ENCODE measurements around the gene RSPO1.

The RSPO1 gene

DNA sequence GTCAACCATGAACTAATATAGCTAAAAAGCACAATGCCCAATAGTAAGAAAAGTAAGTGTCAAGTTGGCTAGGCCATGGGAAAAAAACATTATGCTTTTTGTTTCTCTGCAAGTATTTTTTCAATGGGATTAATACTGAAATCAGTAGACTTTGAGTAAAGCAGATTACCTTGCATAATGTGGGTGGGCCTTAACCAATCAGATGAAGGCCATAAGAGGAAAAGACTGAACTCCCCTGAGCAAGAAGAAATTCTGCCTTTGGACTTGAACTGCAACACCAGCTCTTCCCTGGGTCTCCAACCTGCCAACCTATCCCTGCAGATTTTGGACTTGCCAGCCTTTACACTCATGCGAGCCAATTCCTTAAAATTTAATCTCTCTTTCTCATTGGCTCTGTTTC lies 6.4 kb upstream of the RSPO1 start:
- no peak for TF ChIP-seq ZNF274 (IDR thresholded peaks at IDR 0.05; ENCODE audit: low read depth, low read length)
- no peak overlapping the region for H3K4me3 ChIP-seq (ENCODE audit: low read length)

DNA sequence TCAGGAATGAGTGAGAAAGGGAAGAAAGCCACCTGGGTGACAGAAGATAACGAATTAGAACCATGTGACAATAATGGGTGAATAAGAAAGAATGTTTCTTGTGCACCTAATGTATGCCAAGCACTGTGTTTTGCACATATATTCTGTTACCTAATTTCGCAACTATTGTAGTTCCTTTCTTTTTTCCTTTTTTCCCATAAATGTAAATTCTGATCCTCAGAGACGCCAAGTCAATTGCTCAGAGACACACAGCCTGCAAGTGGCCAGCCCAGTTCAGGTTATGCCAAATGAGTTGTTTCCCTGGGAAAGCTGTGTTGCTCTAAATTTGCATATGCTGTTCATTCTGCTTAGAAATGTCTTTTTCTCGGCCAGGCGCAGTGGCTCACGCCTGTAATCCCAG lies 1.7 kb upstream of the RSPO1 start:
- H3K4me3 ChIP-seq (ENCODE audit: low read length): no peak overlapping the region
- TF ChIP-seq ZNF274 (IDR thresholded peaks at IDR 0.05; ENCODE audit: low read depth, low read length): no peak

DNA sequence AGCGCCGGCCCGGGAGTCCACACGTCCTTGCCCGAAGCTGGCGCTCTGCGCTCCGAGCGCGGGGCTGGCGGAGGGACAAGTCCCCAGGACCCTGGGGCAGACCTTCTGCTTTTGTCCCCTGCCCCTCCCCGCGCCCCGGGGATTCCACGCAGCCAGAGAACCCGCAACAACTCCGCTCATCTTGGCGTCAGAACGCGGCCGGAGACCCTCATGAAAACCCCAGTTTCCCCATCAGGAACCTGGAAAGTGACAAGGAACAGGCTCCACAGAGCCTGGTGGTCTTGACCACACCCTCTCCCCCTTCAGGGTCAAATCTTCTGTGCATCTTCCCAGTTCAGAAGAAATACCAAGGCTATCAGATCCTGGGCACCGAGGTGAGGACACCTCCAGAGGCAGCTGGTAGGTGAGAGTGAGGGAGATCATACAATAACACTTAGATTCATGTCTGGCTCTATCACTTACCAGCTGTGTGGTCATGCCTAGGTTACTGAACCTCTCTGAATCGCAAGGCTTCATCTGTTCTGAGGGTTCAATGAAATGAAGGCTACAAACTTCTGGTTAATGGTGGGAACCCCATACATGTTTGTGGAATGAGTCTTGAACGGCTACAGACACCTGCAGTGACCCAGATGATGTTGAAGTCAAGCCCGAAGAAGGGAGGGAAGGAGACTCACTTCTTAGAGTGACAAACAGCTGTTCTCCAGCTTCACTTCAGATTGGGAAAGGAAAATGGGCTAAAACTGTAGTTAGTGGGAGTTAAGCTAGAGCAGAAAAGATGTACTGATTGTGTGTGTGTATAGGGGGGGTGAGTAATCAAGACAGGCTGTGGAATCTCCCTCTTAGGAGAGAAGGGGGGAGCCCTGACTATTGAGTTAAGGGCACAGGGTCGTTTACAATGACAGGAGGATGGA lies 555 bp upstream of the RSPO1 start:
- TF ChIP-seq ZNF274 (IDR thresholded peaks at IDR 0.05; ENCODE audit: low read depth, low read length): no peak
- no peak overlapping the region for H3K4me3 ChIP-seq (ENCODE audit: low read length)

DNA sequence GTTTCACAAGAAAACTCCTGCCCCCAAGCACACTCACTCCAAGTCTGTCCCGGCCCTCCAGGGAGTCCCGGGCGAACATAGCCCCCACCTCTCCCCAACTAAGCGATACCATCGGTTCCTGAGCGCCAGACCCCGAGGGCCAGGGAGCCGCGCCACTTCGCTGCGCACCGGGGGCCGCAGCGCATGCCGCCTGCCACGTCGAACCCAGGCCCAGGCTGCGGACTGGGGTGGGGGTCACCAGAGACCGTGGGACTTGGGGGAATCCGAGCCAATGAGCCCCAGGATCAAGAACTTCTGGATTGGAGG lies 801 bp downstream of the RSPO1 start:
- no peak for TF ChIP-seq ZNF274 (IDR thresholded peaks at IDR 0.05; ENCODE audit: low read depth, low read length)
- H3K4me3 ChIP-seq (ENCODE audit: low read length): no peak overlapping the region

- TF ChIP-seq ZNF274 (IDR thresholded peaks at IDR 0.05; ENCODE audit: low read depth, low read length): no peak
- H3K4me3 ChIP-seq (ENCODE audit: low read length): no peak overlapping the region
Observed at GRCh38 chr1:37633040-37633937, 1.4 kb downstream of the RSPO1 start.

DNA sequence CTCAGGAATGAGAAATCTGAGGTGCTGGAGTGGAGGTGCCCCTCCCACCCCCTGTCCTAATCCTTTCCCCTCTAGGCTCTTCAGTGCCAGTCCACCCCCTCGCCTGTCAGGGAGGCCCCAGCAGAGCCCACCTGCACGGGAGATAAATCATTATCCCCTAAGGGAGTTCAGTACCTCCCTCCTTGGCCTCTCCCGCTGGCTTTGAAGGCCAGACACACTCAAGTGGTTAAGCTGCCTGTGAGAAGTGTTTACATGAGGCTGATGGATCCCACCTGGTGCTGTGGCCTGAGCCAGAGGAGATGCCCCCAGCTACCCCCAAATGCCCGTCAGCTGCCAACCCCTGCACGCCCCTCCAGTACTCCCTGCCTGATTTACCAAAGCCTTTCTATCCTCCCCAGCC lies 3.7 kb downstream of the RSPO1 start:
- H3K4me3 ChIP-seq (ENCODE audit: low read length): no peak overlapping the region
- TF ChIP-seq ZNF274 (IDR thresholded peaks at IDR 0.05; ENCODE audit: low read depth, low read length): no peak

DNA sequence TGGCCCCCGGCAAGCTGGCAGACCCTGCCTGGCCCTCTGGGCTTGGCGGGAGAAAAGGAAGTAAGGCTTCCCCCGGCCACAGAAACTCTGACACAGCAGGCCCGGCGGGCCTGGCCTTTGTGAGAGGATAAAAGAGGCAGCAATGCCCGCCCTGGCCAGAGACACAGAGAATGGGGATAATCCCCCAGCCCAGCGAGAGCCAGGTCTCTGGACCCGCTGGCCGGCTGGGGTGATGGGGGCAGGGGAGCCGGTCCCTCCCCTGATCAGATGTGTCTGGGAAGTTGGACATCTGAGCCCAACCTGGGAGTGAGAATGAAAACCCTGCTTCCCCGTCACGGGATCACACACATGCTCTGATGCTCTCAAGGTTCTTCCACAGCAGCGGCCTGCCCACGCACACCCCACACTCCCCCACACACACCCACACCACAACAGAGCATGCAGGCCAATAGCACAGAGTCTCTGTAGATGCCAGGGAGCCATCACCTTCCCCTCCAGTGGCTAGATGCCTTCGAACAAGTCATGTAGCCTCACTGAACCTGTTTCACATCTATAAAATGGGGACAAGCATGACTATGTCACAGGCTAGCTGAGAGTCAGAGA lies 4.2 kb downstream of the RSPO1 start:
- H3K4me3 ChIP-seq (ENCODE audit: low read length): no peak overlapping the region
- TF ChIP-seq ZNF274 (IDR thresholded peaks at IDR 0.05; ENCODE audit: low read depth, low read length): no peak

GRCh38 chr1:37629726-37630425 lies 4.8 kb downstream of the RSPO1 start:
- no peak overlapping the region for H3K4me3 ChIP-seq (ENCODE audit: low read length)
- no peak for TF ChIP-seq ZNF274 (IDR thresholded peaks at IDR 0.05; ENCODE audit: low read depth, low read length)

DNA sequence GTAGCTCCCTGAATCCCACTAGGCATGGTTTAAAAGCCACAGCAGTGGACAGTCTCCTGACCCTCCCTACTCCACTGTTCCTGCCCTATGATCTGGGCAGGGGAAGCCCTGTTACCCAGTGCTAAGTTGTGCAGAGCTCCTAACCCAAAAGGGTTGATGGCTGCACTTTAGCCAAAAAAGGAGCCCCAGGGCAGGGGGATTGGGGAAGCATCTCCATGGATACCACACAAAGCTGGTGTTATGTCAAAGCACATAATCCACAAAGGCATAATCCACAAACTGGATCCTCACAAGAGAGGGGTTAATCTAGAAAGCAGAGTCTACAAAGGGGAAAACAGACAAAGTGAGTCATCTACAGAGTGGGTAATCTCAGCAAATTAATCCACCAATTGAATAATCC lies 5.7 kb downstream of the RSPO1 start:
- TF ChIP-seq ZNF274 (IDR thresholded peaks at IDR 0.05; ENCODE audit: low read depth, low read length): no peak
- no peak overlapping the region for H3K4me3 ChIP-seq (ENCODE audit: low read length)

DNA sequence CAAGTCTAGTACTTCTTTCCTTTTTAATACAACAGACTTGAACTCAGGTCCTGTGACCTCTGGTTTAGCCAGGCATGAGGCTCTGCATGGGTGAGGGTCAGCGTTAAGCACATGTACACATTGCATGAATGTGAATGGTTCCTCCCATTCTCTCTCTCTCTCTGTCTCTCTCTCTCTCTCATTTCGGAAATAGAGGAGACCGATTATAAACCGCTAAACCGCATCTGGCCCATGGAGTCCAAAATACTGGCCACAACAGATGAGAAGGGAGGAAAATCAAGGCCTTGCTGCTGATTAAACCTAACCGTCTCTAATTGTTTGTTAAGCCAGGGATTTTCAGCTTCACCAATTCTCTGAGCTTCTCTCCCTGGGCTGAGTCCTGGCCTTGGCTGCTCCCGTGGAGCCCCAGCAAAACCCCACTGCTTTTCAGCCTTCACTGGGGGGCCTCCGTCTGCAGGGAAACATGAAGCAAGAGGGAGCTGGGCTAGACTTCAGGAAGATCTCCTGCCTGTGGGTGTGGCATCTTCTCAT lies 6.6 kb downstream of the RSPO1 start:
- no peak for TF ChIP-seq ZNF274 (IDR thresholded peaks at IDR 0.05; ENCODE audit: low read depth, low read length)

GRCh38 chr1:37622131-37622530 lies 12.6 kb downstream of the RSPO1 start:
- no peak for TF ChIP-seq ZNF274 (IDR thresholded peaks at IDR 0.05; ENCODE audit: low read depth, low read length)

More for the DNA sequence above, 6.6 kb downstream of the RSPO1 start:
- no peak overlapping the region for H3K4me3 ChIP-seq (ENCODE audit: low read length)

DNA sequence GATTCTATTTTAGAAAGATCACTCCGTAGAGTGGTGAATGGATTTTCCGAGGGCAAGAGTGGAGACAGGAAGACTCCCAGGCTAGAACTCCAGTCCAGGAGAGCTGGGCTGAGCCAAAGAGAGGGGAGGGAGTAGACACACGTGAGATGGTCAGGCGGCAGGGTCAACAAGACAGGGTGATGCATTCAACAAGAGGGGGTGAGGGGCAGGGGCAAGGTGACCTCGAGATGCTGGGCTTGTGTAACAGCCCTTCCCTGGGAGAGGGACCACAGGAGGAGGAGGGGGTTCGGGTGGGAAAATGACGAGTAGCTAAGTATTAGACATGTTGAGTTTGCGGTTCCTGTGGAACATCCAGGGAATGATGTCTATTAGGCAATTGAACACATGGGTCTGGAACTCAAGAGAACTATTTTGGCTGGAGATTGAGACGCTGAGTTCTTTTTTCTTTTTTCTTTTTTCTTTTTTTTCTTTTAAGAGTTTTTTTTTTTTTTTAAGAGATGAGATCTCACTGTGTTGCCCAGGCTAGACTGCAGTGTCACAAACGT lies 13.3 kb downstream of the RSPO1 start:
- TF ChIP-seq ZNF274 (IDR thresholded peaks at IDR 0.05; ENCODE audit: low read depth, low read length): no peak
- H3K4me3 ChIP-seq (ENCODE audit: low read length): no peak overlapping the region

More at GRCh38 chr1:37622131-37622530, 12.6 kb downstream of the RSPO1 start:
- no peak overlapping the region for H3K4me3 ChIP-seq (ENCODE audit: low read length)

GRCh38 chr1:37620707-37621106 lies 14.0 kb downstream of the RSPO1 start:
- no peak for TF ChIP-seq ZNF274 (IDR thresholded peaks at IDR 0.05; ENCODE audit: low read depth, low read length)
- no peak overlapping the region for H3K4me3 ChIP-seq (ENCODE audit: low read length)
